ENCODE data around the gene THNSL1. TPM values are rescaled to one million over a fixed set of nuclear protein-coding genes. Genes with fewer than 3 reads are reported as not detected.

THNSL1 gene
- polyA plus RNA-seq, 1 of the 3 experiments (the other 2 are of a cell fraction), result 1.3 TPM

GRCh38 chr10:24981161-24981710 lies 35.2 kb upstream of the THNSL1 start (continued):
- no peak for TF ChIP-seq MAX (IDR thresholded peaks at IDR 0.05; ENCODE audit: low read depth)
- no peak for TF ChIP-seq EP300 (IDR thresholded peaks at IDR 0.05; ENCODE audit: borderline replicate concordance in 1 of 2, low read depth in 1 of 2, low read length in 1 of 2)
- no peak for TF ChIP-seq MXI1 (IDR thresholded peaks at IDR 0.05; ENCODE audit: low read depth, low read length)
- TF ChIP-seq RAD21 (IDR thresholded peaks at IDR 0.05; ENCODE audit: low read length), result no peak
- no peak for TF ChIP-seq TEAD4 (IDR thresholded peaks at IDR 0.05; ENCODE audit: borderline replicate concordance, insufficient read depth)
- no peak for TF ChIP-seq GABPA (IDR thresholded peaks at IDR 0.05; ENCODE audit: low read depth)
- no peak for TF ChIP-seq YY1 (IDR thresholded peaks at IDR 0.05; ENCODE audit: low read depth)
- no peak for TF ChIP-seq USF2 (IDR thresholded peaks at IDR 0.05; ENCODE audit: borderline replicate concordance, low read depth, low read length)
- no peak for TF ChIP-seq EZH2phosphoT487 (IDR thresholded peaks at IDR 0.05; ENCODE audit: borderline replicate concordance, low read depth)

- H3K9me2 ChIP-seq, result no peaks in the 10 kb centered on the region
- no peaks in the 10 kb centered on the region for H3F3A ChIP-seq (replicated peaks; ENCODE audit: insufficient read depth)
- CTCF ChIA-PET, result no interaction called here
- H3K9ac ChIP-seq, result no peak overlapping the region
- H4K20me1 ChIP-seq (ENCODE audit: insufficient read depth), result no peaks in the 10 kb centered on the region
- H3K27ac ChIP-seq (ENCODE audit: low read depth in 2 of 2, low read length in 1 of 2), result no peak overlapping the region
- no peaks in the 10 kb centered on the region for H3K27me3 ChIP-seq (ENCODE audit: insufficient read depth)
- H3K4me1 ChIP-seq (ENCODE audit: control insufficient read depth in 1 of 2, insufficient read depth in 2 of 2, low read depth in 1 of 2, low read length in 1 of 2), result no peaks in the 10 kb centered on the region
- no peaks in the 10 kb centered on the region for H3K36me3 ChIP-seq (replicated peaks in 1 of 2; ENCODE audit: control insufficient read depth in 1 of 2, insufficient read depth in 2 of 2, low read length in 1 of 2)
- H3K4me2 ChIP-seq, result no peak overlapping the region
- H3K79me2 ChIP-seq (ENCODE audit: insufficient read depth), result no peaks in the 10 kb centered on the region
- WGBS (ENCODE audit: low lambda C conversion rate), result 46% methylated on average over 1 of the region's 1 CpG
- TF ChIP-seq NFIC (IDR thresholded peaks at IDR 0.05; ENCODE audit: borderline replicate concordance) (no peak), POLR2AphosphoS5 (IDR thresholded peaks at IDR 0.05; ENCODE audit: low read depth, low read length) (no peak), TCF12 (IDR thresholded peaks at IDR 0.05) (no peak), MEF2A (IDR thresholded peaks at IDR 0.05; ENCODE audit: borderline replicate concordance, low read depth) (no peak), FOXJ3 (CRISPR knock-in tag; IDR thresholded peaks at IDR 0.05) (no peak), EZH2phosphoT487 (IDR thresholded peaks at IDR 0.05; ENCODE audit: borderline replicate concordance, low read depth) (no peak), SIN3A (IDR thresholded peaks at IDR 0.05; ENCODE audit: borderline replicate concordance, low read depth, low read length) (no peak), GATA2 (CRISPR knock-in tag; IDR thresholded peaks at IDR 0.05) (no peak), RFX5 (IDR thresholded peaks at IDR 0.05; ENCODE audit: low read length) (no peak), YY1 (IDR thresholded peaks at IDR 0.05; ENCODE audit: low read depth) (no peak), CTCF (IDR thresholded peaks at IDR 0.05) (no peak), EP300 (IDR thresholded peaks at IDR 0.05; ENCODE audit: borderline replicate concordance in 1 of 2, low read depth in 1 of 2, low read length in 1 of 2) (no peak), ELF1 (IDR thresholded peaks at IDR 0.05) (no peak), TAF1 (IDR thresholded peaks at IDR 0.05; ENCODE audit: borderline replicate concordance, low read depth, low read length) (no peak), RXRA (IDR thresholded peaks at IDR 0.05; ENCODE audit: borderline replicate concordance, low read depth) (no peak)
- H3K9me3 ChIP-seq, result no peaks in the 10 kb centered on the region
- no peak overlapping the region for H2AFZ ChIP-seq (ENCODE audit: low read depth)
- no peak for DNase-seq
- POLR2A ChIA-PET, result no interaction called here
- no peak overlapping the region for H3K4me3 ChIP-seq (ENCODE audit: low read depth in 2 of 2, low read length in 1 of 2)
These were observed 33.9 kb upstream of the THNSL1 start for GRCh38 chr10:24982319-24983112.

Measured in SK-N-SH (cell line).